ENCODE results near the gene GPATCH8.

GRCh38 chr17:44379887-44380286 is 123.3 kb downstream of the GPATCH8 start:
- TF ChIP-seq POLR2AphosphoS5 (IDR thresholded peaks at IDR 0.05), result no peak
- no peak for TF ChIP-seq CTCF (IDR thresholded peaks at IDR 0.05; ENCODE audit: poor library complexity, severe bottlenecking)
- TF ChIP-seq REST (IDR thresholded peaks at IDR 0.05; ENCODE audit: borderline replicate concordance), result no peak
- no peak for TF ChIP-seq TAF1 (IDR thresholded peaks at IDR 0.05; ENCODE audit: low read depth)
- TF ChIP-seq EZH2 (IDR thresholded peaks at IDR 0.05; ENCODE audit: borderline replicate concordance, insufficient read depth, low read length, poor library complexity, severe bottlenecking), result no peak

Measured in neural cell (in vitro differentiated cells).